Activated CD4-positive, CD25-positive, alpha-beta regulatory T cell treated with anti-CD3 and anti-CD28 coated beads, Interleukin-2, amount 50 U/mL, for 24 hours (primary cell): ENCODE data around the gene PRKG1.
"Not testable (repeated sequence)": the region's sequence is repeated elsewhere in the genome, so short reads cannot be mapped to it uniquely, and the experiment has no call there.

Source experiments
- ATAC-seq, 2 donors: fragments of 150-1000 bp; cut with Tn5 transposase; one replicate each; pipeline ENCODE4 v1.10.0; 2021; ENCODE audit warnings: mild to moderate bottlenecking in 1 of 2, moderate library complexity in 1 of 2

PRKG1 gene

DNA sequence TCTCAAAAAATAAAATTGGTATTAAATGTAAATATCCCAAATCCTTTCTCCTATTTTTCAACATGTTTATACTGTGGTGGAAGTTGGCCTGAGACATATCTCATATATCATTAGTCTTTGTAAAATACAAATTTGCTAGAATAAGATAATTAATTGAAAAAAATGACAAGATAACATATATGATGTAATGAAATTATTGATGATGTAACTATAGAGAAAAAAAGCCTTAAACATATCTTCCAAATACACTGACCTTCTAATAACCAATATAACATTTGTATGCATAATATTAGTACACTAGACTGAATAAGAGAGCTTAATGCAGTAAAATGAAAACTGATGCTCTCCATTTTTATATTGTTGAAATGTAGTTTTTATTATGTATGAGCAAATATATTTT, 104.3 kb downstream of the PRKG1 start:
- ATAC-seq = no peak

DNA sequence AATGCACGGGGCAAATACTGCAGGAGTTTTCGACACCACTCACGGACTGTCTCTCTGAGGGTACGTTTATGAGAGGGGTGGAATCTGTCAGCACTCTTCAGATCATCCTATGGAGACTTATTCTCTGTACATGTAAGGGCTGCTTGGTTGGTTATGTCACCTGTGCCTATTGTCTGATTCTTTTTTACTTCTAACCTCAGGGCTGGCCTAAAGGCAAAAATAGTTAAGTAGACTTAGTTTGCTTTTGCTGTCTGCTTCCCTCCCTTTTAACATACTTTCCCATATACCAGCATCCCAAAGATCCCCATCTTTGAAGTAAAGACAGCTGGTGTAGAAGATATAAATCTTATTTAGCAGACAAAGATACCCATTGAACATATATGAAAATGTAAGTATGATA, 105.9 kb downstream of the PRKG1 start:
- no peak for ATAC-seq

DNA sequence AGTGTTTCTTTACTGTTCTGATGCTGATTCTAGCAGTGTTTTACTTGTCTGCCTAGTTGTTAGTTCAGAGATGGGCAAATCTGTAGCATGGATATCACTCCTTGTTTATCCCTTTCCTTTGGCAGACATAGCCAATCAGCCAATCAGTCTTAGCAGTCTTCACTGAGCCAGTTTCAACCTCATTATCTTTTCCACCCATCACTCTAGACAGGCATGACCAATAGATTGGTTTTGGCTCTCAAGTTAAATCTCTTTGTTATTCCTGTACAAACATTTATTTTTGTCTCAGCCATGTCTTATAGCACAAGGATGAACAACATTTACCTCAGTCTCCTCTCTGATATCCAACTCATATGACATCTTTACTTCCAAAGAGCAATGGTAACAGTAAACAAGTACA, 109.5 kb downstream of the PRKG1 start:
- ATAC-seq = no peak

DNA sequence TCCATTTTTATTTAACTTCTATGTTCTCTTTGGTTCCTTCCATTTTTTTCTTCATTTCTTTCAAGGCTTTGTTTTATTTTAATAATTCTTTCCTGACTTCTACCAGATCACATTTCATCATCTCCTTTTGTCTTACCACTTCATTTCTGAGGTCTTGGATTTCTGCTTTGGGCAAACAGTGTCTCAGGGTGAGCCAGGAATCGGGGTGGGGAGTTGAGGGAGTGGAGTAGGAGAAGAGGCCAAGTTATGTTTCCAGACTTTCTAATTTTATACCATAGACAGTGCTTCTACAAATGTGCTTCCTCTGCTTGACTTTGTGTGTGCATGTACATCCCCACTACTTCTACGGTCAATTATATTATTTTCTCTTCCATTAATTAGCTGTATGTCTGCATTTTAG, 112.1 kb downstream of the PRKG1 start:
- no peak for ATAC-seq

DNA sequence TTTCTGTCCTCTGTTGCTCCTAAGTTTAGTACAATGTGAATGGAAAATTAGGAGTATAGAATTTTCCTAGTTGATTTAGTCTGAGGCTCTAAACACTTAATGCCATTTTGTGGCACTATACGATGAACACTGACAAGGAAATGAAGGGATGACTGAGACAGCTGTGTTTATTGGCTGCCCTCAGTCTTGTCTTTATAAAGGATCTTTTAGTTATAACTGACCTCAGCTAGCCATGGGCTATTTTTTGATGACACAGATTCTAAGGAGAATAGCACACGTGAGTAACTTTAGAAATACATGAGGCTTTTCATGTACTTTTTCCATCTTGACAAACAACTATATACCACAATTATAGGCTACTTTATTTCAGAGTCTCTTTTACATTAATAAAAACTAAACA, 113.7 kb downstream of the PRKG1 start:
- ATAC-seq = no peak

DNA sequence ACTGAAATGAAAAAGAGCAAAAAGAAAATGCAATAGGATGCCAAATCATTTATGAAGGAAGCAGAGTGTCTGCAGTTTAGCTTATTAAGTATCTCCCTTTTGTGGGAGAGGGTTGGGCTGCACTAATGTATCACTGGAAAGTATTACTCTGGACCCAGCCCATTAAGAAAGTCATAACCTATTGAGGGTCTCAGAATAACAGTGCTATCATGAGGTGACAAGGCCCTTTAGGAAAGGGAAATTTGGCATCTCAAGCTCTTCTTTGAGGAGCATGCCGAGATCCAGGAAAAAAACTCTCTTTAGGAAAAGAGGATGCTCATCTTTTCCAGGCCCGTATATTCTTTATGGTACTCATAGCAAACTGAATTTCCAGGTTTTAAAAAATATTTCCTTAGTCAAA, 114.6 kb downstream of the PRKG1 start:
- no peak for ATAC-seq

DNA sequence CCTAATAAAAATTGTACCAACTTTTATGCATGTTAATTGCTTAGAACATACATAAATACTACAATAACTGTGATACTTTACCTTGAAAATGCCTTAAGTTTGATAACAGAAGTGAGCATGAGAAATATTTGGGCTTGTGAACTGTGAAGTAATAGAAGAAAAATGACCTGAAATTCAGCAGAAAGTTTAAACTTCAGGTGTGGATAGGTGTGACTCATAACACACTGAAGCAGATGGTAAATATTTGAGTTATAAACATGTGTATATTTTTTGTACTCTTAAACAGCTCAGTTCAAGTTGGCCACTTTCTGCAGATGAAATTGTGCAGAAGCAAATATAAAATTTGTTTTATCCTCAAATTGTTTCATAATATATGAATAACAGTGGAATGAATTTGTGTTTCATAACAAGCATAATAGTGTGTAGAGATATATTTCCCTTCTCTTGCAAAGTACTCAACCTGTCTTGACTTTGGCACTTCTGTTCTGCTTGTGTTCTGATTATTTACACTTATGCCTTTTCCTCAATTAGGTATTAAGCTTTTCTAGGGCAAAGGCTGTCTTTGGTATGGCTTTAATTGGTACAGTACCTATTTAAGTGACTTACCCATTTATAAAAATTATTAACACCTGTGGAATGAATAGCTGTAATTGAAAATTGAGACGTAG, 122.4 kb downstream of the PRKG1 start:
- ATAC-seq = no peak

DNA sequence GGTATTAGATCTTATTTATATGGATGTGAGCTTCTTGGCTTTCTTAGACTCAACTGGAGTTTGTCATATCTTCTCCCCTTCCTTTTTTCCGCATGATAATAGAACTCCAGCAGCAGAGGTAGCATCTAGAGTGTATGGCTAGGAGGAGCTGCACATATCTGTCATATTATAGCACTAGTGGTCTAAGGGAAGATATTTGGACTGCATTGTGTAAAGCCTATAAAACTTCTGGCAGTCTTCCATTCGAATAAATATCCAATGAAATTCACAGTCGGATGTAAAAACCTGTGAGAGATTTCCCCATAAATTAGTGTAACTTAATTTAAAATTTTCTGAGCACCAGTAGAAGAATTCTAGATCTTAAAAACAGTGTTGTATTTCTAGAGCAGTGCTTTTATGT, 123.9 kb downstream of the PRKG1 start:
- ATAC-seq = no peak

DNA sequence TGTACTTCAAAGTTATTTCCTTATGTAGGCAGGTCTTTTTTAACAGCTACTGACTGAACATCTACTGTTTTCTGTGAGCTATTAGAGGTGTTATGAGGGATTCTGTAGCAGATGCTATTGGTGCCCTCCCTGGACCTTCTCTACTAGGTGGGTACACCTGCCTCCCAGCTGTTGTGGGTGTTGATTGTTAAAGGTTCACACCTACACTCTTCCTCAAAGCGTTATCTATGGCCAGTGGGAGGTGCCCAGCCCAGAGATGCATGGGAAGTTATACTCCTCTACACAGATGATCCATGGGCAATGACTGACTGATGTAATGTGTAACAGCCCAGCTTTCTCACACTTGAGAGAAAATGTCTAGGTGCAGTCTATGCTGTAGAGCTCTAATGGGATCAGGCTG, 127.7 kb downstream of the PRKG1 start:
- peak in 1 of 2 donors; percentile 10 for ATAC-seq

DNA sequence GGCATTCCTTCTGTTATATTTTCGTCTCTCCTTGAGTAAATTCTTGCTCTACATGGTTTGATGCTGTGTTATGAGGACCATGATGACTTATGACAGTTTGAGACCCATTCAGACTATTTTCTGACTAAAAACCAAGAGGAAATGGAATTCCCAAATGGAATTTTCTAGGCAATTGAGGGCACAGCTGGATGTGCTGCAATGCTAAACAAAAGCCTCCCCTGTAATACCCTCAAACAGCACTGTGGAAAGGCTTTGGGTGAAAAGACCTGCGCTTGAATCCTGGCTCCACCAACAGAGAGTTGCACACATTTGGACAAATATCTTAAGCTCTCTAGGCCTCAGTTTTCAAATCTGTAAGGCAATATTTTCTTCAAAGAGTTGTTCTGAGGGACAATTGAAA, 129.1 kb downstream of the PRKG1 start:
- ATAC-seq = no peak

DNA sequence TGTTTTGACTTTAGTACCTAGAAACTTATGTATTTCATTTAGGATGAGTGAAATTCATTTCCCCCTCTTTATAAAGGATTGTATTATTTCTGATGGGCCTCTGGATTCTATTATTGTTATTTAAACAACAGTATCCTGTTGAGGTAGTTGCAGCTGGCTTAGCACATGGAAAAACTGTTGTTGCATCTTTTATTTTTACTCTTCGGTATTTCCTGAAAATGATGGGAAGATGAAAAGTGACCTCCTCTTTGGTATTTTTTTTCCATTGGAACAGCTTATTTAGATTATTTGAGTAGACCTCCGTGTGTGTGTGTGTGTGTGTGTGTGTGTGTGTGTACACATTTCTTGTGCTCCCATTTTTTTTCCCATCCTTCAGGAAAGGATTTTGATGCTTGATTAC, 129.8 kb downstream of the PRKG1 start:
- no peak for ATAC-seq

DNA sequence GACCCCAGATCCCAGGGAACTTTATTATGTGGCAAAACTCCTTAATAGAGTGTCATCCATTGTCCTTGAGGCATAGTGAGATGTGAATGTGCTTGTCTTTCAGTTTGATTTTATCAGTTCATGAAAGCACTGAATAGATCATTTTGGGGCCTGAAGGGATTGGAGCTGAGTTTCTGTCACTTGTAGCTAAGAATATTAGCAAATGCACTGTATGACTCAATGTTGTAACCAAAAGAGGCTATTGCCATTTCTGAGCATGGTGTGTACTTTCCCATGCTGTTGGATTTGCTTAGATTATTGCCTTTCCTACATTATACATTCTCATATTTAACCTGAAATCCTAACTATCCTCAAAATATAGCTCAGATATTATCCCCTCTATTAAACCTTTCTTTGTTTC, 130.4 kb downstream of the PRKG1 start:
- ATAC-seq = no peak

DNA sequence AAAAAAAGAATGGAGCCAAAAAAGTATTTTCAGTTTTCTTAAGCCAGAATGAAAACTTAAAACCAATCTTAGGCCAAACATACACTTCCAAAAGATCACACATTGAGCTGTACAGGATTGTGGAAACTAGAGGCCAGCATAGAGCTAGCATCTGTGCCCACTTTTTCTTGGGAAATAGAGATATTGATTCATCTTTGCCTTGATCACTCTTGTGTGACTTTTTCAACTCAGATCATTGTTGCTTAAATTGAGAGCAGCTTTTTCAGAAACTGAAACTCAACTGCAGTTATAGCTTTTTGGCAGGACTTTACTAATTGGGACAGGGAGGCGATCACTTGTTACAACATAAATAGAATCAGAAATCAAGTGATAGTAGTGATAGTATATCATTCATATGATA, 132.2 kb downstream of the PRKG1 start:
- no peak for ATAC-seq

DNA sequence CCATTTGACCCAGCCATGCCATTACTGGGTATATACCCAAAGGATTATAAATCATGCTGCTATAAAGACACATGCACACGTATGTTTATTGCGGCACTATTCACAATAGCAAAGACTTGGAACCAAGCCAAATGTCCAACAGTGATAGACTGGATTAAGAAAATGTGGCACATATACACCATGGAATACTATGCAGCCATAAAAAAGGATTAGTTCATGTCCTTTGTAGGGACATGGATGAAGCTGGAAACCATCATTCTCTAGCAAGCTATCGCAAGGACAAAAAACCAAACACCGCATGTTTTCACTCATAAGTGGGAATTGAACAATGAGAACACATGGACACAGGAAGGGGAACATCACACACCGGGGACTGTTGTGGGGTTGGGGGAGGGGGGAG, 138.7 kb downstream of the PRKG1 start:
- ATAC-seq = not testable (repeated sequence)

DNA sequence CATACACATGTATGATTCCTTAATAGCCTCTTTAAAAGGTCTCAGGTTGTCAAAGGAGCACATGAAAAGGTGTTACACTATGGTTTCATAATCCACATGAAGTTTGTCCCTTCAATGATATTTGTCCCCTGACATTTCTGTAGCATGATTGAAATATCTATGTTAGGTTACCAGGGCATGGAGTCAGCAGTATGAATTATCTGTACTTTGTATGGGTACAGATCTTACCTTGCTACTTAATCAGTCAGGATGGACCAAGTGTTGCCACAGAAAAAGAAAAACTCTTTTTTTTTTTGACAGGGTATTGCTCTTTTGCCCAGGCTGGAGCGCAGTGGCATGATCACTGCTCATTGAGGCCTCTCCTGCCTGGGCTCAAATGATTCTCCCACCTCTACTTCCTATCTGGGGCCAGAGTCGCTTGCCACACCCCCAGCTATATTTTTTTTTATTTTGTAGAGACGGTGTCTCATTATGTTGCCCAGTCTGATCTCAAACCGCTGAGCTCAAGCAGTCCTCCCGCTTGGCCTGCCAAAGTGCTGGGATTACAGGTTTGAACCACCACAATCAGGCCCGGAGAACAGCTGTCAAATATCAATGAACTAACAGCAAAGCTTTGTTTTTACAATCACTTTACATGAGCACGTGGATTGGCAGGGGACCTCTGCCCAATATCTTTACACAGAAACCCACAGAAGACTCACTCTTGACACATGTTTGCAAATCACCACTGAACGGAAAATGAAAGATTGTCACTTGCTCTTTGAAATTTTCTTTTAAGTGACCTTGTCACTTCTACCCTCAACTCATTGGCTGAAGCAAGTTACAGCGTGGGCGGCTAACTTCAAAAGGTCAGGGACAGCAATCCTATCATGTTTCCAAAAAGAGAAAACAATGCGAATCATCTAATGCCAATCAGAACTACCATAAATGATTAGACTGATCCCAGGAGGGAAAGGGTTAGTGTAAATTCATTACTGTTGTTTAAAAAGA, 140.2 kb downstream of the PRKG1 start:
- ATAC-seq = no peak

DNA sequence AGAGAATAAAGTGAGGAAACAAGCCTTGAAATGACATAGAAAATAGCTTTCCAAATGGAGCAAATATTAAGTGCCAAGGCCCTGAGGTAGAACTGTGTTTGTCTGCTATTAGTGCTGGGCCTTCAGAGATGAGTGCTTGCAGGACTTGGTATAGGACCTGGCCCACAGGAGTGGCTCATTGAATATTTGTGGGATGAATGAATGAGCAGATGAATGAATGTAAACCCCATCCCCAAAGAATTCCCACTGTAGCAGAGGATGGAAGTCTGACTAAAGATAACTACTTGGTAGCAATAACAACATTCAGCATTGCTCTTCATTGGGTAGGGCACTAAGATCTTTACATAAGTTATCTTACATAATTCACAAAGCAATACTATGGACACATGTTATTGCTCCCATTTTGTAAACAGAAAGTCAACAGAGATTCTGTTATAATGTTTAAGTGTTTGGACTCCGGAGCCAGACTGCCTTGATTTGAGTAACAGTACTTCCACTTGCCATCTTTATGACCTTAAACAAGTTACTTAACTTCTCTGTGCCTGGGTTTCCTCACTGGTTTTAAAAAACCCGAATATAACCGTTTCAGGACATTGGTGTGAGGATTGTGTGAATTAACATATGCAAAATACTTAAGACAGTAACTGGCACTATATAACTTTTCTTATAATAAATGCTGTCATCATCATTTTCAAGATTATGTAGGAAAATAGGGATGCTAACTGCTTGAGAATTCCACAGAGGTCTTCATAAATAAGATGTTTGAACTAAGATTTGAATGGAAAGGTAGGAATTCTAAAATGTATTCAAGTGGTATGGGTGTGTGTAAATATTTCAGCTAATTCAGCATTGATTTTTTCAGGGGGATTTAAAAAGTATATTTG, 141.9 kb downstream of the PRKG1 start:
- ATAC-seq = no peak

DNA sequence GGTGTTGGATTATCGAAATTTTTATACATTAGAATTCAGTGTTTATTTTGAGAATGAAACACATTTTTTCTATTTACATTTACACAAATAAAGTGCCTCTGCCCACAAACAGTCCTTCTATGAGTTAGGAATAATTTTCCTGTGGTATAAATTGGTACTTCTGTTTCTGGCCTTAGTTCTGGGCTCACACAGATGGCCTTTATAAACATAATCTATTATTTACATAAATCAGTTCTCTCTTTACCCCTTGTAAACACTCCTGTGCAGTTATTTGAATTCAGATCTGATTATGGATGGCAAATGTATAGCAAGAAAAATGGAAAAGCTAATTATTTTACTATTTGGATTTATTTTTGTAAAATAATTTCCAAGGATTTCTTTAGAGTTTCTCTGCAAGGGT, 143.2 kb downstream of the PRKG1 start:
- ATAC-seq = no peak

DNA sequence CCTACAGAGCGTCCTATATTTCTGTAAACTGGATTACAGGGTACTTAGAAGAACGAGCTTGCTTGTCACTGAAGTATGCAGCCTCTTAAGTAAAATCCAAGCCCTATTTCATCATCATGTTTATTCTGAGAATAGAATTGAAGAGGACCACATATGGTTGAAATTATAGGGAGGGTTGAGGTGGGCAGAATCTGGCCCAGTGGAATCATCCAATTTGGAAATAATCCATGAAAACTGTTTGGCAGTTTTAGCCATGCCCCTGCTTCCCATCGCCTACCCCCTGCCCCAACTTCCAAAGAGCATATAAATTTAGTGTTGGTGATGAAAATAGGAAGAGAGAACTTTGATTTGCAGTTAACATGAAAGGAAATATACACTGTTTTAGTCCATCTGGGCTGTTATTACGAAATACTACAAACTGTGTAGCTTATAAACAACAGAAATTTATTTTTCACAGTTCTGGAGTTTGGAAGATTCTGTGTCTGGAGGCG, 150.4 kb downstream of the PRKG1 start:
- no peak for ATAC-seq

DNA sequence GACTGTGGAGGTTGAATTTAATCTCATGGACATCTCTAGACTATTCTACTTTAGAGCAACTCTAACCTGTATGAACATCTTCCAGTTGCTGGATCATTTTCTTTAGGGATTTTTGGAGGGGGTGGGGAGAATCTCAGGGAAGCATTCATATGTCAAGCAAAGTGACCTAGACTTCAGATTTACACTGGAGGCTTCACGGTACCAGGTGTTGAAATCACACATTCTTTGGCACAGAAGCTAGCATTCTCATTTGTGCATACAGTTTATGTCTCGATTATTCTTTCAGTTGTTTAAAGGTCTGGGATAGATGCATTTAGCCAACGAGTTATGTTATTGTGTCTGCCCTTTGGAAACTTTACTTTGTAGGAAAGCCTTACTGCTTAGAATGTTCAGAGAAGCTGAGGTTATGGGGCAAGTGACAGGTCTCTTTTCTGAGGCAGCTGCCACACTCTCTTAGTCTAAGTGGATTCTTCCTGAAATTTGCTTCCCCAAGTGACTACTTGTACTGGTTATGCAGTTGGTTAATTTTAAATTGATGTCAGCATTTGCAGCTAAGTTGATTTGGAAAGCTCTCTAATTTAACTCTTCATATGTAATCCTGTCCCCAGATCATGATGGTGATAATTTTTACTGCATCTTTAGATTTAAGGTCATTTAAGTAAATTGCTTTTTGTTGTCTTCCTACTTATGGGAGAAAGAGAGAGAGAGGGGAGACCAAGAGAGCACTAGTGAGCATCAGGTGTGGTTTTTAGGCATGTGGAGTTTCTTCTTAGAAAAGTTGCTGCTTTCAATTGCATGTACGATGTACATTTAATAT, 153.8 kb downstream of the PRKG1 start:
- no peak for ATAC-seq

DNA sequence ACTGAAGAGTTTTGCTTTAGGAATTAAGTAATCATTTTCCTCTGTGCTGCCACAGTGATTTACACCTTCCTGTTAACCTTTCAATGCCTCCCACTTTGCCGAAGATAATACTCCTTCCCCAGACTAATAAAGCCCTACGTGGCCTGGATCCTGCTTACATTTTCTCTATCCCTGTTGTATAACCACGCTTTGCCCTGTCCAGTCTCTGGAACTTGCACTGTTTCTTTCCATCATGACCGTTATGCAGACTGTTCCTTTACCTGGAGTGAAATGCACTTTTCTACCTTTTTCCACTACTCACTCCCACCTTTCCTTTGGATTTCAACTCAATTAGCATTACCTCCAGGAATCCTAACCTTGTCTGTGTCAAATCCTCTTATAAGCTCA, 154.4 kb downstream of the PRKG1 start:
- ATAC-seq = no peak

DNA sequence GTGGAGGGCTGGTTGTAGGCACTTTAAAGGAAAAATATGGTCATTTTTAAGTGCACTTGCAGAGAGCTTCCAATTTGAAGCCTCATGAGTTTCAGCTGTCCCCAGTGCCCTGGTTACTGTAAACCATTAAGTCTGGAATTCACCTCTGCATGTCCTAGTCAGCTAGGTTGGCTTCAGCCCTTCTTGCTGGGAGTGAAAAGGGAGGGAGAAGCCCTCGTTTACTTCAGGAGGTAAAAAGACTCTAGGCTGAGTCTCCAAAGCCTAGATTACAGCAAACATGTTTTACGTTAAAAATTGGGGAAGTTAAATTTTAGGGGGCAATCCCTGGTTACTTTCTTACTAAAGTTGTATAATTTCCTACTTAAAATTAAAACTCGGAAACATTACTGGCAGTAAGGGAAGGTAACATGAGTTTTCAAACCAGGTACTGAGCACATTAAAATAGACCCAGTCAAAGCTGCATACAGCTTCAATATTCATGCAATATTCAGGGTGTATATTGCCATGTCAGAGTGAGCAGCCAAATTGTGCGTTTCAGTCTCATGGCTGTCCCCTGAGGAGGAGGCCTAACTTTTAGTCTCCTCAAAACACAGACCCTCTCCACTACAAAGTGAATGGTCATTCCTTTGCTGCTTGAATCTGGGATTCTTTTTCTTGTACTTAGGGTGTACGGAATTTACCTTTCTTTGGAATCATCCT, 156.7 kb downstream of the PRKG1 start:
- ATAC-seq = no peak

DNA sequence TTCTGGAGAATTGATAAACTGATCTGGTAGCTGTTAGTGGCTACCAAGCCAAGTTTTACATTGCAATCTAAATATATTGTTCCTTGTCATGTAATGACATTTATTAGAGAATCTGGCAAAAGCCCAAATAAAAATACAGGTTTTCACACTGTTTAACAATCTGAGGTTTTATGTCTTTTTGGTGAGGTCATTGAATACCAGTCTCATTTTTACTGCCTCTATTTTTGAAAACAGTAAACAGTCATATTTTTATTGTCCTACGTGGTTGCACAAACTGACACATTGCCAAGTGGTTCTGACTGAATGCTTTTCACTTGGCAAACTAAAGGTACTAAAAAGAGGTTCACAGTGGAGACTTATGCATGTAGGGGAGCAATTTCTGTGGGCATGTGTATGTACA, 157.5 kb downstream of the PRKG1 start:
- no peak for ATAC-seq
